ENCODE data around the gene DDX47.

DNA sequence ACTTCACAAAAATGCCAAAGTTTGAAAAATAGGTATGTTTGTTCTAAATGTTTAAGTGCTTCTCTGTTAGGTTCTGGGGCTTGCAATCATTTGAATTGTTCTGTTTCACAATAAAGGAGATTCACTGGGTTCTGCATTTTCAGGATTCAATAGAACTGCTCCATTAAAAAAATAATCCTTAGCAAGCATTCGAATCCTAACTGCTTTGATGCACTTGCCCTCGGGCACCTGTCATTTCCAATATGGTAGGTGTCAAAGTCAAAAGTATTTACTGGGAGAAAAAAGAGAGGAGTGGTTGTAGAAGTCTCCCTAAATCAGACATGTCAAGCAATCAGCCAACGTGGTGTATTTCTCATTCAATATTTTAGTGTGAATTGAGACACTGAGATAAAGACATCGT, 22.2 kb upstream of the DDX47 start:
- TF ChIP-seq CTCF (conservative IDR thresholded peaks at IDR 0.05; ENCODE audit: low read length) = no peak
- no peak for TF ChIP-seq EZH2phosphoT487 (IDR thresholded peaks at IDR 0.05; ENCODE audit: borderline replicate concordance, low read depth, low read length)

Measured in OCI-LY7 (cell line).